Effector CD4-positive, alpha-beta T cell (primary cell): ENCODE measurements around the gene CREB5.

Experiments used
- DNase-seq: peaks from one replicate; pipeline ENCODE4 v3.0.0-alpha.2; 2020

The CREB5 gene

DNA sequence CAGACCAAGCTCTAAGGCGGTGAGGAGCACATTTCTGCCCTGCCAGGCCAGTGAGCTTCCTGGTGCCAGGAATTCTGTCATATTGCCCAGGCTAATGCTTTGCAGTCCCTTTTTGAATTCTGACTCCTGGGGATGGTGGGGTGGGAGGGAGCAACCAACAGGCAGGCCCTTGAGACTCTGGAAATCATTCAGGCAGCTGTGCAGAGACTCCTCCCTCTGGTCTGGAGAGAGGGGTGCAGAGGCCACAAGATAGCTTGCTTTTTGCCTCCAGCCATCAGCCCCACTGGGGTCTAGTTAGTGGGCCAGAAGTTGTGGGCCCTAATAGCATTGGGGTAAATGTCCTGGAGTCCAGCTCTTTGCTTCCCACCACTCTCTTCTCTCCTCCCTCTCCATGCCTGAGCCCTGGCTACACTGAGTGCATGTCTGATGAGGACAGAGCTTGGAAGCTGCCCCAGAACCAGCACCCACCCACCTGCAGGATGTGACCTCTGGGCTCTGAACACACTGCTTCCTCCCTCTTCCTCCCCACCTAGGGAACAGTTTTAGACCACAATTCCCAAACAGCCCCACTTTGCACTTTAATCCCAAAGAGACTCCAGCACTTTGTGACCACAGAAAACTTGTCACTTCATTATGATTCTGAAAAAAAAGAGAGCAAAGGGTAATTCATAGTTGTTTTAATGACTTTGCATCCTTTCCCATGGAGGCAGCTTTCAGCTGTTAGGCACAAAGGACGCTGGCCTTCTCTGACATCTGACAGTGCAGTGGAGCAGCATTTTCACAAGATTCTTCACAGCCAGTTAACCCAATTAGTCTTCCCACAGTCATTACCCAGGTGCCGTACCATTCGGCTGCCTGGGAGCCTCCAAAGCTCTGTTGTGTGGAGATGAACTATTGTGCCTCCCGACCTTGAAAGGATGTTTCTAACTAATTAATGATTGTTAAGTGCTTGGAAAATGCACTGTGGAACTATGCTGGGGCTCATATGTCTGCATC, 283.3 kb downstream of the CREB5 start:
- DNase-seq: no peak

- DNase-seq: no peak
Measured at GRCh38 chr7:28697913-28698563, 285.7 kb downstream of the CREB5 start.

- no peak for DNase-seq
Measured at GRCh38 chr7:28698840-28699239, 286.5 kb downstream of the CREB5 start.

DNA sequence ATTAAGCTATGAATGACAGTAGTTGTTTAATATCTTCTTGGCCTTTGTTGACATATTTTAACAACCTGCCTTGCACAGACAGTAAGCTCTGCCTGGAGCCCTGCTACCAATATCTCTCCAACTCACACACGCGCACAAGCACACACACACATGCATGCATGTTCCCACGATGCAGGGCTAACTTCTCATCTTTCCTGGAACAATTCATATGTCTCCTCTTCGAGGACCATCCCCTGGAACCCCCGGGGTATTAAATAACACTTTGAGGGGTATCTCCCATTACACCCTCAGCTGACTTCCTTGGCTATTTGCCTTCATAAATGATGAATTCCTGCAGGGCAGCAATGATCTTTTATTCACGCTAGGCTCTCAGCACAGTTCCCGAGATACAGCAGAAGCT, 287.8 kb downstream of the CREB5 start:
- DNase-seq: no peak

DNA sequence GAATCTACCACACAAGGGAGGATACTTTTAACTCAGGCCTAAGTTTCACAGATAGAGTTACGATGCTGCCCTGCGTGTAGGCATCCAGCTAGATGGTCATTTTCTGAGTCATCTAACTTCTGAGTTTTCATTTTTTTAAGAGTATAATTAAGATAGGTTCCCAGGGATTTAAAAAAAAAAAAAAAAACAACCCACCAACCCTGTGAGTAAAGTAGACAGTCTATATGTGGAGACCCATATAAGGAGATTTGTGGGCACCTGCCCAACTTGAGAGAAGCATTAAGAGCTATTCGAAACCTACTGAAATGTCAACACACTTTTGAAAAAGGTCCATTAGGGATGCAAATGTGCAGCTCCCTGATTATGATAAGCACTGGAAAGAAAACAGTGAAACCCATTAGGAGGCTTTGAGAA, 288.5 kb downstream of the CREB5 start:
- no peak for DNase-seq

GRCh38 chr7:28701731-28702130, 289.4 kb downstream of the CREB5 start:
- no peak for DNase-seq

DNA sequence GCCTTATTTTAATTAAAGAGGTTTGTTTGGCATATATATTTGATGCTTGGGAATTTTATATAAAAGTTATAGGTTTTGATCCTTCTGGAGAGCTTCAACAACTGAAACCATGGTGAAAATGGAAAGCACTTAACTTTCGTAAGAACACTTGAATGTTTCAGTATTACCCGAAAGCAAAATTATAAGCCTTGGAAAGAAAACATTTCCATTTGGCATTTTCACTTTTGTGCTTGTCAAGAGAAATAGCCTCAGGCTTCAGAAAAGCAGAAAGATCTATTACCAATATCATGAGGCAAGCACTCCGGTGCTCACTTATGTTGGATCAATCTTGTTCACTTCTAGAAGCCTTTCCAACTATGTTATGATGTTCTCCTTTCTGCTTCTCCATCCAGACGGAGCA, 289.9 kb downstream of the CREB5 start:
- DNase-seq: no peak

DNA sequence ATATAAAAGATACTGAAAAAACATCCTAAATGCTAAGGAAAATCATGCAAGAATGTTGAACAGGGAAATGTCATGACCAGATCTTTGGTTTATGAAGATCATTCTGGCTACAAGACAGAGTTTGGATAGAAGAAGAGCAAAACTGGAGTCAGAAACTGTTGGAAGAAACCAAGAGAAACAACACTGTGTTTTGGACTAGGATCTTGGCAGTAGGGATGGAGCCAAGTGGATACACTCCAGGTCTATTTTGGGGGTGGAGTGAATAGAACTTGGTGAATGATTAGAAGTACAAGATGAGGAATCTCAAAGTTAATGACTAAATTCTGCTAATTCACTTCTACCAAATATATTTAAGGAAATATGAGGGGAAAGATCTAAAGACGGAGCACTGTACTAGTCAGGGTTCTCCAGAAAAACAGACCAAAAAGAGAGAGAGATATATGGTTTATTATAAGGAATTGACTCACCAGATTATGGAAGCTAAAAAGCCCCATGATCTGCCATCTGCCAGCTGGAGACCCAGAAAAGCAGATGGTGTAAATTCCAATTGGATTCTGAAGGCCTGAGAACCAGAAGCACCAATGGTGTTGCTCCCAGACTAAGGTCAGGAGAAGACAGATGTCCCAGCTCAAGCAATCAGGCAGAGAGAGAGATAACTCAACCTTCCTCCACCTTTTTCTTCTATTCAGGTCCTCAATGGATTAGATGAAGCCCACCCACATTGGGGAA, 290.9 kb downstream of the CREB5 start:
- no peak for DNase-seq

GRCh38 chr7:28704706-28705105, 292.4 kb downstream of the CREB5 start:
- no peak for DNase-seq

- DNase-seq: no peak
Measured at GRCh38 chr7:28705350-28705749, 293.0 kb downstream of the CREB5 start.

- DNase-seq: no peak
Measured at GRCh38 chr7:28706584-28706983, 294.3 kb downstream of the CREB5 start.

GRCh38 chr7:28707291-28707690, 295.0 kb downstream of the CREB5 start:
- no peak for DNase-seq

GRCh38 chr7:28708033-28708951, 296.0 kb downstream of the CREB5 start:
- no peak for DNase-seq

- DNase-seq: no peak
Measured at GRCh38 chr7:28709748-28710147, 297.4 kb downstream of the CREB5 start.

- no peak for DNase-seq
Measured at GRCh38 chr7:28711114-28711513, 298.8 kb downstream of the CREB5 start.

GRCh38 chr7:28714459-28715120, 302.3 kb downstream of the CREB5 start:
- no peak for DNase-seq

GRCh38 chr7:28717445-28718054, 305.2 kb downstream of the CREB5 start:
- no peak for DNase-seq

DNA sequence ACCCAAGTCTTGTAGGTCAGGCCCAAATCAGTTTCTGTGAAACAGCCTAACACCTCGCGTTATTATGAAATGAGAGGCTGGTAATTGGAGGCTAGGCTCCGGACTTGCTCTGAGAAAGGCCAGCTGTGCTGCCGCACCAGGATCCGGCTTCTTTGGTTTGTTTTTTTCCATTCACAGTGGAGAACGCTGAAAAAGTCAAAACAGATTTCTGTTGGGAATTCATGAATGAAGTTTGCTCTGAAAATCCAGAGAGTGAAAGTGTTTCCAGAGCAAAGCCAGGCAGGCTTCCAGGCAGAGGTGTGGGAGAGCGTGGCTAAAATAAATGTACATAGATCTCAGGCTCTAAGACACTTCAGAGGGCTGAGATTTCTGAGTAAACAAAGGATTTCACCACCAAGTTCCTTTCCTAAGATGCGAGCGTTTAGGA, 305.8 kb downstream of the CREB5 start:
- no peak for DNase-seq

DNA sequence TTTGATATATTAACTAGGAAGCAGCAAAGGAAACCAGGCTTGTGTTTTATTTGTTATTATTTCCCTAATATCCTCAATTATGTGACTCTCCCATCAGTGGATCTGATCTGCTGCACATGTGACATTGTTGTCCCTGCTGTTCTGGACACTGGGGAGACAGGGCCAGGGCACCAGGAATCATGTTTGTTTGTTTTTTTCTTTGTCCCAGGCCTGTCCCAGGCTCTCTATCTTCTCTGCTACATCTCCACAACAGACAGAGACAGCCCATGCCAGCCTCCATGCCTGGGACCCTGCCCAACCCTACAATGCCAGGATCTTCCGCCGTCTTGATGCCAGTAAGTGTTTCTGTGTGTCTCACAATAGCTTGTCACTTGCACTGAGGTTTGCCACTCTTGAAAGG, 306.2 kb downstream of the CREB5 start:
- DNase-seq: no peak

GRCh38 chr7:28722684-28723083, 310.4 kb downstream of the CREB5 start:
- DNase-seq: no peak

DNA sequence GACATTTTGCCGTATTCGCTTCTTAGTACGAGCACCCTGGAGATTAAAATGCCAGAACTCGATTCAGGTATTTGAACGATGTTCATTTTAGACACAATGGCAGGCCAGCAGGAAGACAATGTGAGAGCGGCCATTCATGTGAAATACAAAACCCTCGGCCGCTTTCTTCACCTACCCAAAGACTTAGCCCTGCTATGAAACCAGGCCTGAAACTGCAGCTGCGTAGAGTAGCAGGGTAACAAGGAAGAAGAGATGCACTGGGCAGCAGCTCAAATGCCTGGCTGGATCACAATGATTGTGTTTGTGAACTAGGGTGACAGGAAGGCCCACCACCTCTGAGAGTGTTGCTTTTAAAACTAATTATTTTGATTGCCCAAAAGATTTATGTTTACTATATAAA, 311.0 kb downstream of the CREB5 start:
- no peak for DNase-seq
